CD14-positive monocyte (primary cell): ENCODE measurements around the gene EBLN1. TPM values are rescaled to one million over a fixed set of nuclear protein-coding genes. Genes with fewer than 3 reads are reported as not detected.

ENCODE experiments used
- DNase-seq, 3 donors: peaks; one replicate each; pipeline ENCODE4 v3.0.0-alpha.2; 2011 to 2022
- H2AFZ ChIP-seq: 2 replicates; pipeline ENCODE4 v1.6.0; 2012; ENCODE audit warnings: mild to moderate bottlenecking, low read depth, low read length, inconsistent platforms; ENCODE audit not compliant: insufficient read depth, poor library complexity, severe bottlenecking
- H3K27ac ChIP-seq, 2 donors: 1 replicate in 1 of 2; 2 replicates in 1 of 2; pipeline ENCODE4 v1.5.1; 2012 to 2013; ENCODE audit warnings: low read length in 2 of 2, control low read depth in 1 of 2, inconsistent platforms in 1 of 2, low read depth in 1 of 2, mild to moderate bottlenecking in 1 of 2
- H3K27me3 ChIP-seq, 2 donors: one replicate each; pipeline versions ENCODE4 v1.6.0 to v1.6.1; 2011 to 2013; ENCODE audit warnings: low read length in 2 of 2; ENCODE audit not compliant: control insufficient read depth in 2 of 2, insufficient read depth in 2 of 2
- H3K36me3 ChIP-seq, 2 donors: replicated peaks in 1 of 2; 1 replicate in 1 of 2; 2 replicates in 1 of 2; pipeline versions ENCODE4 v1.5.1 to v1.6.1; 2012 to 2013; ENCODE audit warnings: low read length in 2 of 2, control low read depth in 1 of 2, inconsistent platforms in 1 of 2, mild to moderate bottlenecking in 1 of 2; ENCODE audit not compliant: insufficient read depth in 2 of 2, control insufficient read depth in 1 of 2
- H3K4me1 ChIP-seq, 2 donors: 1 replicate in 1 of 2; 2 replicates in 1 of 2; pipeline versions ENCODE4 v1.5.1 to v1.6.1; 2012 to 2013; ENCODE audit warnings: low read length in 2 of 2, control low read depth in 1 of 2, inconsistent platforms in 1 of 2, mild to moderate bottlenecking in 1 of 2, moderate library complexity in 1 of 2; ENCODE audit not compliant: insufficient read depth in 2 of 2, control insufficient read depth in 1 of 2
- H3K4me2 ChIP-seq: replicated peaks from 2 replicates; pipeline ENCODE3; 2012; ENCODE audit warnings: low read length, moderate library complexity, mild to moderate bottlenecking; ENCODE audit not compliant: poor library complexity, severe bottlenecking; ENCODE audit errors: extremely low read depth
- H3K4me3 ChIP-seq, 3 experiments: fragments of 200-600 bp in 1 of 3; sonication (generic) in 1 of 3; replicated peaks in 1 of 3; 1 replicate in 2 of 3; 2 replicates in 1 of 3; pipeline ENCODE4 v1.5.1; 2011 to 2013; ENCODE audit warnings: low read length in 3 of 3, mild to moderate bottlenecking in 3 of 3, control low read depth in 2 of 3, low read depth in 2 of 3, inconsistent platforms in 1 of 3, moderate library complexity in 1 of 3
- H3K79me2 ChIP-seq: 2 replicates; pipeline ENCODE4 v1.6.0; 2012; ENCODE audit warnings: mild to moderate bottlenecking, control low read depth, inconsistent platforms, low read length, moderate library complexity; ENCODE audit not compliant: insufficient read depth
- H3K9ac ChIP-seq: 2 replicates; pipeline ENCODE4 v1.6.0; 2017; ENCODE audit warnings: low read length, mild to moderate bottlenecking; ENCODE audit not compliant: insufficient read depth, poor library complexity, severe bottlenecking
- H3K9me3 ChIP-seq, 2 donors: replicated peaks in 1 of 2; 1 replicate in 1 of 2; 2 replicates in 1 of 2; pipeline versions ENCODE4 v1.5.1 to v1.6.1; 2012 to 2013; ENCODE audit warnings: low read length in 2 of 2, control low read depth in 1 of 2; ENCODE audit not compliant: control insufficient read depth in 1 of 2, insufficient read depth in 1 of 2
- H4K20me1 ChIP-seq: 2 replicates; pipeline ENCODE4 v1.6.0; 2012; ENCODE audit warnings: mild to moderate bottlenecking, low read length, control low read depth, moderate library complexity; ENCODE audit not compliant: insufficient read depth
- H3K27ac Mint-ChIP-seq, 7 donors: one replicate each; pipeline ENCODE4 v1.8.0; 2020; ENCODE audit warnings: mild to moderate bottlenecking in 7 of 7, mixed read lengths in 7 of 7, moderate library complexity in 6 of 7, inconsistent platforms in 2 of 7
- H3K27me3 Mint-ChIP-seq, 3 donors: one replicate each; pipeline ENCODE4 v1.8.0; 2021 to 2022; ENCODE audit warnings: low read depth in 3 of 3, mild to moderate bottlenecking in 3 of 3, mixed read lengths in 3 of 3, moderate library complexity in 3 of 3, inconsistent platforms in 1 of 3
- H3K36me3 Mint-ChIP-seq, 2 donors: one replicate each; pipeline ENCODE4 v1.8.0; 2020; ENCODE audit warnings: mixed read lengths in 2 of 2, inconsistent platforms in 1 of 2, mild to moderate bottlenecking in 1 of 2
- H3K4me1 Mint-ChIP-seq: one replicate; pipeline ENCODE4 v1.8.0; 2020; ENCODE audit warnings: mild to moderate bottlenecking, mixed read lengths
- H3K4me3 Mint-ChIP-seq, 2 donors: one replicate each; pipeline ENCODE4 v1.8.0; 2020; ENCODE audit warnings: mild to moderate bottlenecking in 2 of 2, mixed read lengths in 2 of 2, moderate library complexity in 1 of 2
- H3K9me3 Mint-ChIP-seq, 7 donors: one replicate each; pipeline ENCODE4 v1.8.0; 2020 to 2022; ENCODE audit warnings: mixed read lengths in 7 of 7, mild to moderate bottlenecking in 6 of 7, moderate library complexity in 6 of 7, inconsistent platforms in 2 of 7
- CTCF ChIP-seq: fragments of 200-600 bp; IDR thresholded peaks from one replicate; pipeline ENCODE4 v1.8.0; 2022; ENCODE audit warnings: antibody characterized with exemption, mild to moderate bottlenecking
- WGBS: methylation state at CpG from one replicate; pipeline ENCODE4 v1.1.5; 2013; ENCODE audit warnings: missing lambda C conversion rate; ENCODE audit not compliant: insufficient coverage; 5-methylcytosine and 5-hydroxymethylcytosine counted together
- intact Hi-C, 2 donors: fragments of 100-400 bp; cut with micrococcal nuclease; formaldehyde crosslinking; loops; one replicate each; pipeline versions ENCODE4 v1.15.0 to v1.15.1; 2023
- polyA plus RNA-seq, 3 donors: library from polyadenylated mRNA; depleted of rRNA in 1 of 3; unstranded in 2 of 3; stranded (reverse) in 1 of 3; fragments of 300-500 nt in 2 of 3; fragments of >200 nt in 1 of 3; fragmentation: Illumina TruSeq in 2 of 3; gene quantifications; 1 replicate in 2 of 3; 2 replicates in 1 of 3; pipeline ENCODE4 v1.2.3, GENCODE V29; 2012 to 2021

Gene EBLN1
- polyA plus RNA-seq, 3 donors, result not detected

GRCh38 chr10:22251751-22252223, 34.0 kb upstream of the EBLN1 start:
- intact Hi-C loops, result loop anchor here (2.0 to 10.0 kb wide), 7 partner anchors 23 to 737 kb away; partner anchors contain the start of genes COMMD3 (in 2 of the 2) and DNAJC1 (in 2 of the 2)
- peak overlapping the region; percentile 92 for H2AFZ ChIP-seq

More at GRCh38 chr10:22251751-22252223, 34.0 kb upstream of the EBLN1 start:
- H3K79me2 ChIP-seq, result peaks cover 20% of the 10 kb centered on the region
- peak; percentile 72 to 77 (median 73) for DNase-seq
- H3K4me3 ChIP-seq, result peak overlapping the region; percentile 67 to 93 (median 90)
- H3K4me2 ChIP-seq, result peak overlapping the region; percentile 85
- Mint-ChIP-seq H3K27ac (peak overlapping the region; percentile 96 to 100 (median 100)), H3K9me3 (peaks cover 0 to 2% (median 0%) of the 10 kb centered on the region in 7 donors), H3K4me3 (peak overlapping the region; percentile 91 to 98), H3K4me1 (peaks cover 23% of the 10 kb centered on the region), H3K36me3 (peaks cover 10 to 14% of the 10 kb centered on the region in 2 donors), H3K27me3 (peaks cover 0 to 7% (median under 1%) of the 10 kb centered on the region in 3 donors)
- H3K27me3 ChIP-seq, result no peaks in the 10 kb centered on the region
- peak overlapping the region; percentile 98 for H3K9ac ChIP-seq
- peak overlapping the region; percentile 94 to 97 for H3K27ac ChIP-seq
- TF ChIP-seq CTCF, result no peak
- H3K4me1 ChIP-seq, result peaks cover 5 to 11% of the 10 kb centered on the region in 2 donors
- H4K20me1 ChIP-seq, result no peaks in the 10 kb centered on the region
- H3K9me3 ChIP-seq, result no peaks in the 10 kb centered on the region
- under 1% methylated on average over 17 of the region's 28 CpGs for WGBS
- H3K36me3 ChIP-seq, result no peaks in the 10 kb centered on the region
